HG03196 (cell line): ENCODE data around the gene POFUT1.
"Not testable (repeated sequence)": the region's sequence is repeated elsewhere in the genome, so short reads cannot be mapped to it uniquely, and the experiment has no call there.

Source experiments
- ATAC-seq: cut with Tn5 transposase; IDR thresholded peaks from one replicate; pipeline ENCODE4 v1.9.1; 2021; ENCODE audit not compliant: unreplicated experiment

POFUT1 gene

GRCh38 chr20:32232326-32232886, 24.7 kb downstream of the POFUT1 start:
- no peak for ATAC-seq

GRCh38 chr20:32233286-32233685, 25.6 kb downstream of the POFUT1 start:
- ATAC-seq, result no peak

DNA sequence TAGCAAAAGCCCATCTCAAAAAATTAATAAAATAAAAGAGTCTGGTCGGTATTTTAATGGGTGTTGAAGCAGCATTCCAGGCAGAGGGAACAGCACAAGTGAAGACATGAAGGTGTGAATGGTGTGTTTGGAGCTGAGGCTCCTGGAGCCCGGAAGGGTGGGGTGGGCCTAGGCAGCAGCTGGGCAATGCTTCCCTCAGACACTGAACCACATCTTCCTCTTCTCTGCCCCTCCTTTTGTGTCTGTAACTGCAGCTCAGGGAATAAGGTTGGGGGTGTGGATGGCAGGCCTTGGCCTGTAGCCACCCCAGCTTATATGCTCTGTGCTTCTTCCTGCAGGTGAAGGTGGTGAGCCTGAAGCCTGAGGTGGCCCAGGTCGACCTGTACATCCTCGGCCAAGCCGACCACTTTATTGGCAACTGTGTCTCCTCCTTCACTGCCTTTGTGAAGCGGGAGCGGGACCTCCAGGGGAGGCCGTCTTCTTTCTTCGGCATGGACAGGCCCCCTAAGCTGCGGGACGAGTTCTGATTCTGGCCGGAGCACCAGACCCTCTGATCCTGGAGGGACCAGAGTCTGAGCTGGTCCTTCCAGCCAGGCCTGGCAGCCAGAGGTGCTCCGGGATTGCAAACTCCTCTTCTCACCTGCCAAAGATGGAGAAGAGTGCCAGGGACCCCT, 26.6 kb downstream of the POFUT1 start:
- ATAC-seq, result no peak

DNA sequence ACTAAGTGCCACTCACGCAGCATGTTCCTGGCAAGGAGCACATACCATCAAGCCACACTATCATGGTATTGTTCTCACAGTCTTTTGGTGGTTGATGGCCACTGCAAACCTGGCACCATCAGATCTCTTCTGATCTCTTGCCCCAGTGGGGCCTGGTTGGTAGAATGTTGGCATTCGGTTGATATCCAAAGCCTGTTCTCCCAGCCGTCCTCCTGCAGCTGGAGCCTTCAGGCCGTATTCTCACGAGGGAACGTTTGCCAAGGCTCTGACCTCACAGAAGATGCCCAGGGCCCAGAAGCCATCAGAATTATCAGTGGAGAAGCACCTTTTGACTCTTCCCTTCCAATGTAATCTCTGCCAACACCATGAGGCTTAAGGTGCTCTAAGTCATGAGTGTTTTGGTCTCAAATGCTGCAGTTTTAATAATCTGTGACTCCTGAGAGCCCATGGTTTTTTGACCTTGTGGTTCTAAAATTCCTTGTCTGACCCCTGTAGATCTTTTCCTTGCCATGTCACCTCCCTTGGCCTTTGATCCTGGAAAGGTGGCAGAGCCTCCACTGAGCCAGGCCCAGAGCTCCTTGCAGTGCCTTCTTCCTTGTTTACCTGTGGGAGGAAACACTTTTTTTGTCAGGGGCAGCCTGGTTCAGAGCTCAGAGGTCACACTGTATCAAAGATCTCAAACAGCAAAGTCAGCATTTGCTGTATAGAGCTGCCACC, 27.8 kb downstream of the POFUT1 start:
- ATAC-seq, result no peak

GRCh38 chr20:32236048-32236533, 28.4 kb downstream of the POFUT1 start:
- no peak for ATAC-seq

- ATAC-seq, result no peak
Observed at GRCh38 chr20:32236819-32237218, 29.1 kb downstream of the POFUT1 start.

- ATAC-seq, result no peak
Observed at GRCh38 chr20:32237419-32237818, 29.7 kb downstream of the POFUT1 start.

- no peak for ATAC-seq
Observed at GRCh38 chr20:32238483-32239425, 31.1 kb downstream of the POFUT1 start.

GRCh38 chr20:32240205-32240604, 32.5 kb downstream of the POFUT1 start:
- ATAC-seq, result no peak

DNA sequence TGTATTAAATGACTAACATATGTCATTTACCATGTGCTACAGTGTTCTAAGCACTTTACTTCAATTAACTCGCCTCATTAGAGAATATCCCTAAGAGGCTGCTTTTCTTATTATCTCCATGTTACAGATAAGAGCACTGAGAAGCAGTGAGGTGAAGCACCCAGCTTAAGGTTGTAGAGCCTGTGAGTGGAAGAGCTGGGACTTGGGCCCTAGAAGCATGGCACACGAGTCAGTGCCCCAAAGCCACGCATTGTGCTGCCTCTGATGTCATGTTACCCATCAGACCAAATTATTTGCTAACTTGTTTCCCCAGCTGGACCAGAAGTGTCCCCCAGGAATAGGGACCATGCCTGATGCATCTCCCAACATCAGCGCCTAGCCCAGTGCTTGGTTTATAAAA, 34.1 kb downstream of the POFUT1 start:
- ATAC-seq, result no peak

DNA sequence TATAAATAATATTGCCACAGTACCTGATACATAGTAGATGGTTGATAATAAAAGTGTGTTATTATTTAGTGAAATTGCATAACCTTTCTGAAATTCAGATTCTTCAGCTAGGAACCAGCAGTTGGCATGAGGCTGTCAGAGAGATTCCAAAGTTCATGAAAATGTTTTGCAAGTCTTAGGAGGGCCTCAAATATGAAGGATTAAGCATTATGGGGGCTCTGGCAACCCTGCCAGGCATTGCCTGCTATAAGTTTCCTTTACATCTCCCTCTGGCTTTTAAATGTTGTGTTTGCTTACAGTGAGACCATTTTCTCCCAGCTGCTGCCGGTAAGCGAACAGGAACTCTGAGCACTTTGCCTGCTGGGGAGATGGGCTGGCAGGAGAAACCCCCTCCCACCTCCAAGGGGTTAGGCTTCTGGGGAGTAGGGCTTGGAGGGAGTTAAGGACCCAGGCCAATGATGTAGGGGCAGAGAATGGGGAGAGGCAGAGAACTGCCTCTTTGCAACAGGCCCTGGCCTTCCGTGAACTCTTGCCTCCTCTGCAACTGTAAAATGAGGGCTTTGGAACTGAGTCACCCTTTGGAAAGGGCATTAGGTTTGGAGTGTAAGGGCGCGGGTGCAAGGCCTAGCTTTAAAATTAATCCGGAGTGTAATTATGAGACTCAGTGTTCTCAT, 36.6 kb downstream of the POFUT1 start:
- ATAC-seq, result no peak

DNA sequence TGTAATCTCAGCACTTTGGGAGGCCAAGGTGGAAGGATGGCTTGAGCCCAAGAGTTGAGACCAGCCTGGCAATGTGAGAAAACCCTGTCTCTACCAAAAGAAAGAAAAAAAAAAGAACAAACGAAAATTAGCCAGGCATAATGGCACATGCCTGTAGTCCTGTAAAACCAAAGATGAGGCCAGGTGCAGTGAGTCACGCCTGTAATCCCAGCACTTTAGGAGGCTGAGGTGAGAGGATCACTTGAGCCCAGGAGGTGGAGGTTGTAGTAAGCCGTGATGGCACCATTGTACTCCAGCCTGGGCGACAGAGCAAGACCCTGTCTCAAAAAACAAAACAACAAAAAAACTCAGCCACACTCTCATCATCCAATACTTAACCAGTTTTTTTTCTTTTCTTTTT, 37.3 kb downstream of the POFUT1 start:
- ATAC-seq, result no peak

- ATAC-seq, result not testable (repeated sequence)
Observed at GRCh38 chr20:32246208-32246607, 38.5 kb downstream of the POFUT1 start.

- ATAC-seq, result no peak
Observed at GRCh38 chr20:32248043-32248442, 40.4 kb downstream of the POFUT1 start.

DNA sequence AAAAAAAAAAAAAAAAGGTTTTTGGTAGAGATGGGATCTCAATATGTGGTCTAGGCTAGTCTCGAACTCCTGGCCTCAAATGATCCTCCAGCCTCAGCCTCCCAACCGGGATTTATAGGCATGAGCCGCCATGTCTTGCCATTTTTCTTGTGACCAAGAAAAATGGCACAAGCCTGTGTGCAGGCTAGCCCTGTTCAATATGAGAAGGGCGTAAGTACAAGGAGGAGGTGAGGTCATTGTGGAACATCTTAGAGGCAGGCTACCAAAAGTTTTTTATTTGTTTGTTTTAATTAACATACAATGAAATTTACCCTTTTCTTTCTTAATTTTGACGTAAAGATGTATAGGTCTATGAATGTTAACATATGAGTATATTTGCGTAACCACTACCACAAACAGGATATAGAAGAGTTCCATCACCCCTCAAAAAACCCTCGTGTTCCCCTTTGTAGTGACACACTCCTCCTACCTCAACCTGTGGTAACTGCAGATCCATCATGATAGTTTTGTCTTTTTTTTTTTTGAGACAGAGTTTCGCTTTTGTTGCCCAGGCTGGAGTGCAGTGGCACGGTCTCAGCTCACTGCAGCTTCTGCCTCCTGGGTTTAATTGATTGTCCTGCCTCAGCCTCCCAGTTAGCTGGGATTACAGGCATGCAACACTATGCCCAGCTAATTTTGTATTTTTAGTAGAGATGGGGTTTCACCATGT, 41.5 kb downstream of the POFUT1 start:
- no peak for ATAC-seq

GRCh38 chr20:32251470-32251869, 43.8 kb downstream of the POFUT1 start:
- ATAC-seq, result no peak

DNA sequence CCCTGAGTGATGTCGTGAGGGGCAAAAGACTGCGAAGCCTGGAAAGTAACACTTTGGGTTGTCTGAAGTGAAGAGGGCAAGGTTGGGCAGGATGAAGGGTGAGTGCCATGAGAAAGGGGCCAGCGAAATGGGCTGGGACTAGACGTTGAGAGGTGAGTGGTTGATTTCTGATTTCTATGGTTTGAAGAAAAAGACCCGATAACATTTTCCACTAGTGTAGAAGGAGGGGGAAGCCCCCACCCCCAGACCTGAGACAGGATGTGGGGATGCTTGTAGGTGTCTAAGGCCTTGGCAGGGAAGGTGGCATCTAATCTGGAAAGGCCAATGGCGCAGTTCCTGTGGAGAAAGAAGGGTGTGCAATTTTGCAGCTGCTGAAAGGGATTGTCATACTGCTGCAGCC, 44.5 kb downstream of the POFUT1 start:
- ATAC-seq, result no peak

- not testable (repeated sequence) for ATAC-seq
Observed at GRCh38 chr20:32260973-32261372, 53.3 kb downstream of the POFUT1 start.

- no peak for ATAC-seq
Observed at GRCh38 chr20:32261644-32262043, 54.0 kb downstream of the POFUT1 start.

DNA sequence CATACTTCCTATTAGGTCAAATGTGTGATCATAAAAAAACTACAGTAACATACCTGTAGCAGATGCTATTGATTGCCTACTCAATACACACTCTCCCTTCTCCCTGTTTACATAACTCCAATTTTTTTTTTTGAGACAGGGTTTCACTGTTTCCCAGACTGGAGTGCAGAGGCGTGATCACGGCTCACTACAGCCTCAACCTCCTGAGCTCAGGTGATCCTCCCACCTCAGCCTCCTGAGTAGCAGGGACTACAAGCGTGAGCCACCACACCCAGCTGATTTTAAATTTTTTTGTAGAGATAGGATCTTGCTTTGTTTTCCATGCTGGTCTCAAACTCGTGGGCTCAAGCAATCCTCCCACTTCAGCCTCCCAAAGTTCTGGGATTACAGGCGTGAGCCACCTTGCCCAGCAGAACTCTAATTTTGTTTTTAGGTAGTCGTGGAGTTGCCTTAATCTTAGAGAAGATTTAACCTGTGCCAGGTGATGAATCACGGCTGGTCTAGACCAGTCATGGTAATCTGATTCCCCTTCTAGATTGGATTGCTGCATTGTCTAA, 55.8 kb downstream of the POFUT1 start:
- no peak for ATAC-seq
